ENCODE data around the gene SLC9A9.

GRCh38 chr3:143475981-143476380 lies 372.3 kb downstream of the SLC9A9 start:
- no peak for TF ChIP-seq CTCF (IDR thresholded peaks at IDR 0.05)
- no peak for TF ChIP-seq POLR2A (IDR thresholded peaks at IDR 0.05)

Data from thyroid gland (tissue), 4 donors.